ENCODE data around the gene MVK.

MVK gene

DNA sequence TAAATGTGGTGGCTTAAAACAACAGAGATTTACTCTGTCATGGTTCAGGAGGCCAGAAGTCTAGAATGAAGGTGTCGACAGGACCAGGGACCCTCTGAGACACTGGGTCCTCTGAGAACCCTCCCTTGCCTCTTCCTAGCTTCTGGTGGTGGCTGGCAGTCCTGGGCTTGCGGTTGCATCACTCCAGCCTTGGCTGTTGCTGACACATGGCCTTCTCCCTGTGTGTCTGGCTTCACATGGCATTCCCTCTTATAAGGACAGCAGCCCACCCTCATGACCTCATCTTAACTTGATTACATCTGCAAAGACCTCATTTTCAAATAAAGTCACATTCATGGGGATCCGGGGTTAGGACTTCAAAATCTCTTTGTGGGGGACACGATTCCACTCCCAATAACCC, 36.9 kb downstream of the MVK start:
- no peak for DNase-seq

DNA sequence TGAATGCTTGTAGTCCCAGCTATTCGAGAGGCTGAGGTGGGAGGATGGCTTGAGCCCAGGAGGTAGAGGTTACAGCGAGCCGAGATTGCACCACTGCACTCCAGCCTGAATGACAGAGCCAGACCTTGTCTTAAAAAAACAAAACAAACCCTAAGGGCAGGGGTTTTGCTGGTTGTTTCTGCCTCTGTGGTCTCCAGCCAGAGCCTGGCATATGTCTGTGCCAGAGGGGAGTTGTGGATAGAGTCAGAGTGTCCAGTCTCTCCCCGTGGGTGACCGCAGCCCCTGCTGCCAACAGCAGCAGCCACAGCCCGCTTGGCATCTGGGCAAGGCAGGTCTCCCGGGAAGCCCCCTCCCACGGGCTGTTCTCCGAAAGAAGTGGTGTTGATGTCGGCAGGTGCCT, 37.6 kb downstream of the MVK start:
- no peak for DNase-seq

DNA sequence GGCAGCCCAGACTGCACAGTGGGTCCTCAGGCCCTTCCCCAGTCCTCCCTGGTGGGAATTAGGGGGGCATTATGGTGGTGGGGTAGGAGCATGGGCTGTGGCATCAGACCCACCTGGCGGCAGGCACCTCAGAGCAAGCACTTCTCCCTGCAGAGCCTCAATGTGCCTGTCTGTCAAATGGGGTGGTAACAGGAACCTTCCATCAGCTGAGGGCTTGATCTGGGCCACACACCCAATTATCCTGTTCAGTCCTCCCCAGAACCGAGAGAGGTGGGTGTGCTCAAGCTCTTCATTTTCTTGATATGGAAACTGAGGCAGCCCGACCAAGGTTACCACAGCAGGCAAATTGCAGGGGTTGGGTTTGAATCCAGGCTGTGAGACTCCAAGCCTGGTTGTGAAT, 38.4 kb downstream of the MVK start:
- DNase-seq, result no peak

DNA sequence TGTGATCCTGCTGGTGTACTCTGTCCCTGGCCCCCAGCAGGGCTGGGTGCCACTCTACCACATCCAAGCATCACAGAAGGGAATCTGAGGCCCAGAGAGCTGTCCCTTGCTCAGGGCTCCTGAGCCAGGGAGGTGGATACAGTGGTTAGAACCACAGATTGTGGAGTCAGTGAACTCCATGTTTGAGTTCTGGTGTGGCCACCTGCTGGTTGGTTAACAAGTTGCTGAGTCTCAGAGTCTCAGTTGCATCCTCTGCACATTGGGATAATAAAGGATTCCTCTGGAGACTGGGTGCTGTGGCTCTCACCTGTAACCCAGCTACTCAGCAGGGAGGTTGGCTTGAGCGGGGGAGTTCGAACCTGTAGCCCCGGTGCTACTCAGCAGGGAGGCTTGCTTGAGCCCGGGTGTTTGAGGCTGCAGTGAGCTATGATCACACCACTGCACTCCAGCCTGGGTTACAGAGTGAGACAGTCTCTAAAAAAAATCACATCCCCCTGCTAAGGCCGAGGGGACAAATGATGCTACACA, 39.4 kb downstream of the MVK start:
- no peak for DNase-seq

DNA sequence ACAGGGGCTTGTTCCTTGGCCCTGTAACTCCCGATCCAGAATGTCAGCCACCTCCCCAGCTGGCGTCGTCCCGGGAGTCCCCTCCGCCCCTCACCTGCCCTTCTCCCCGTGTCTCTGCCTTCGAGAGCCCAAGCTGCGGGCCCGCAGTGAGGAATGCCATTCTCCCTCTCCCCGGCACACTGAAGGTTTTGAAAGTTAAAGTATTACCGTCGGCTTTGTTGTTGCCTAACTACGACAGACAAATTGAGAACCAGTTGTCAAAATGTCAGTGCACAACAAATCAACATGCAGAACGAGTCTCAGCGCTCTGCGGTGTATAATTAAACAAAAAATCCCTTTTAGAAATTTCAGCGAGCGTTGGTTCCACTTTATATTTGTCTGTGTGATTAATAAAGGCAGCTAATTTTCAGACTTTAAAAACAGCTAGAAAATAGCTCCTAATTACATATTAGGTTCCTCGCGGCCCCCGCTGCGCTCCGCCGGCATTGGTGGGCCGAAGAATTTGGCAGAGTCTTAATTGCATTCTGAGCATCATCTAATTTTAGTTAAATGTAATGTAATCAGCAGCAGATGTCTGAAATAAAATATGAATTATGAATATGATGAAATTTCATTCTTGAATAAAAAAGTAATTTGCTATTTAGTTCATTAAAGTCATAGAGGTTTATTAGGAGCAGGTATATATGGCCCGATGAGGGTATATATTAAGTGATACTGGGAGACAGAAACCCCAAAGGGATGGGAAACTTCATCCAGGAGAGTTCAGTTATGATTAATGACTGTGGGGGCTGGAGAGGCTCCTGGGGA, 40.3 kb downstream of the MVK start:
- DNase-seq, result no peak

DNA sequence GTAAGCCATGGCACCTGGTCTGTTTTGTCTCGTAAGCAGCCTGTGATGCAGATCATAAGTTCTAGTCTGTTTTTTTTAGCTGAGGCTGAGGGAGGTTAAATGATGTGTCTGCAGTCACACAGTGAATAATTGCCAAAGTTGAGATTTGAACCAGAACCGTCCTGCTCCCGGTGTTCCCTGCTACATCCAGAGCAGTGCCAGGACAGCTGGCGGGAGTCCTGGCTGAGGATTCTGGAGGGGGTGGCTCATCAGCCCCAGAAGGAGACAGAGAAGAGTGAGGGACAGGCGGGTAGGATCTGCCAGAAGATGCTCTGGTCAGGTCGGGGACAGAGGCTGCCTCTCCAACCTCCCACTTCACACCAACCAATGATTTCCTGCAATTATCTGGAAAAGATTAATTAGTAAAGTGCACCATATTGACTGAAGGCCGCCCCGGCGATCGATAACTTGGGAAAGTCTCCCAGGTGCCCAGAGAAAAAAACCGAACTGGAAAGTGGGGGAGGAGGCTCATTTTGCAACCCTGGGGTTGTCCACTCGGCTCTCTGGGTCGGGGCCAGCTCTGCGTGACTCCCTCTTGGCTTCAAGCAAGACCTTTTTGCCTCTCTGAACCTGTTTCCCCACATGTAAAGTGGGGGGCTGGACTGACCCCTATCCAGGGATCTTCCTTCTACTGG, 42.1 kb downstream of the MVK start:
- no peak for DNase-seq

DNA sequence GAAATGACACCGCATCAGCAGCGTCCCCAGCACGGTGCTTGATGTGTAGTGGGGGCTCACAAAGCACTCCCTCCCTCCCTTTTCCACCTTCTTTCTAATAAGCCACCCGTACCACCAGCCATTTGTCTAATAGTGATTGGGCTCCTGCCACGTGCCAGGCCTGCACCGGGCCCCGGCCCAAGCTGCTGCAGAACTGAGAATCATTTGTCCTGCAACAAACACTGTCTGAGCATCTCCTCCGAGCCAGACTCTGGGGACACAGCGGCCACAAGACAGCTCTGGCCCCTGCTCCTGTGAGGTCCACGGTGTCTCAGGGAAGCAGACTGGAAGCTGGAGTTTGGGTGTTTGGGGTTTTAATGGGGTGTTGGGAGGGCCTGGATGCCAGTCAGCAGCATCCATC, 43.9 kb downstream of the MVK start:
- no peak for DNase-seq

DNA sequence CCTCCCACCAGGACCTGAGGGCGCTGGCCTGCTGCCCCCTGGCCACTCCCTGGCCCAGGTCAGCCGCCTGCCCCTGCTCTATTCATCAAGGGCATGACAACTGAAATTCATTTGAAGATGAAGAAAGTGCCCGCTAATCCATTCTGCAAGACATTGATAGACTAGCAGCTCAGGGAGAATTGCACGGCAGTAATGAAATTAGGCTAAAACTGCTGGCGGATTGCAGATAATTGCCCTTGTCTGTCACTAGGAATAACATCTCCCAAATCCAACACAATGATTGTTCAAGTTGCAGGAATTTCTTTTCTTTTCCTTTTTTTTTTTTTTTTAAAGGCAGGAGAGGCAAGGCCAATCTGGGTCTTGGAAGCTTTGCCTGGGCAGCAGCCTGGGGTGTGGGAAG, 44.5 kb downstream of the MVK start:
- no peak for DNase-seq

DNA sequence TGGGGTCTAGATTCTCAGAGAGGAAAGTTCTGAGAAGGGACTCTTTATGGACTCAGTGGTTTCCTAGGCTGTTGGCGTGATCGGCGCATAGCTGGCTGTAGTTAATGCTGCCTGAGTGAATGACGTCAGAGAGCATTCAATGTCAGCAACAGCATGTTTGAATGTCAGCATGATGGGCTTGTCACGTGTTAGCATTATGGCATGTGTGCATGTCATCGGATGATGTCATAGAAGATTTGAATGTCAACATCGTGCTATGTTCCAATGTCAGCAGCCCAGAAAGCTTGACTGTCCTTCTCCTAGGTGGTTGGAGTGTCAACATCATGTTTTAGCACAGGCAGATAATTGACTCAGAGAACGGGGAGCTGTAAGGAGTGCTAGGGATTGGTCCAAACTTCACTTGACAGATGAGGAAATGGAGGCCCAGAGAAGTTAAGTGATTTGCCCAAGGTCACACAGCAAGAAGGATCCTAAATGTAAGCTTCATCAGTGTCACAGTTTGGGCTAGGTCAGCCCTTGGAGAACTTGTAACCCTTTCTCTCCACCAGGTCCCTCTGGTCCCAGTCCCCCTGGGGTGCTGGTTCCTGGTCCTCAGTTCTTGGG, 45.5 kb downstream of the MVK start:
- DNase-seq, result no peak

DNA sequence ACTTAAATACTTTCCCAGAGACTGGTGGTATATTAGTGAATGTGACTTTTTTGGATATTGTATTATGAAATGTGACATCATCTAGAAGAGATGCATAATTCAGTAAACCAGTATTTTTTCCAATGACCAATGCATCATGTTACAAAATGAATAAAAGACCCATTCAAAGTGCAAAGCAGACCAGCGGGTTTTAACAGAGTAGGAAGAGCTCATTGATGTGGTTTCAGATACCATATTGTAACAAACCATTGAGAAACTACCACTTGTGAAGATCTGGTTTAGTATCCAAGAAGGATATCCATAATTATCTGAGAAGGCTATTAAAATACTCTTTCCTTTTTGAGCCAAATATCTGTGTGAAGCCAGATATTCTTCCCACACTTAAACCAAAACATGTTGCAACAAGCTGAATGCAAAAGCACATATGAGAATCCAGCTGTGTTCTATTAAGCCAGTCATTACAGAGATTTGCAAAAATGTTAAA, 47.7 kb downstream of the MVK start:
- no peak for DNase-seq

DNA sequence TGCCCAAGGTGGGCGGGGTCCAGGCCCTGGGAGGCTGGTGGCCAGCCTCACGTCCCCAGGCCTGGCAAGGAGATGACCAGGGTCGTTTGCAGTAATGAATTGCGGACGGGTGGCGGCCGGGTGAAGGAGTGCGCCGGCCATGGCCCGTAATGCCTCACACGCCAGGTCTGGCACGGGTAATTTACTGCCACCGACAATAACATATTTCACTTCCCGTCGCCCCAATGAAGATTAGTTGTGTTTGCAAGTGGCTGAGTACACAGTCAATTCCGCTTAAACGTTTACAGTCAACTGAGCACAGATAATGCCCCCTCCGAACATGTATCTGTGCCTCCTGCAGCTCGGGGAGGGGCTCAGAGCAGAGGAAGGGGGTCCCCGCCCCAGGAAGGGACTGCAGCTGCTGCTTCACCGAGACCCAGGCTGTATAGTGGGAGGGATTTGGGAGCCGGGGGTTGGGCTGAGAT, 48.3 kb downstream of the MVK start:
- DNase-seq, result no peak

DNA sequence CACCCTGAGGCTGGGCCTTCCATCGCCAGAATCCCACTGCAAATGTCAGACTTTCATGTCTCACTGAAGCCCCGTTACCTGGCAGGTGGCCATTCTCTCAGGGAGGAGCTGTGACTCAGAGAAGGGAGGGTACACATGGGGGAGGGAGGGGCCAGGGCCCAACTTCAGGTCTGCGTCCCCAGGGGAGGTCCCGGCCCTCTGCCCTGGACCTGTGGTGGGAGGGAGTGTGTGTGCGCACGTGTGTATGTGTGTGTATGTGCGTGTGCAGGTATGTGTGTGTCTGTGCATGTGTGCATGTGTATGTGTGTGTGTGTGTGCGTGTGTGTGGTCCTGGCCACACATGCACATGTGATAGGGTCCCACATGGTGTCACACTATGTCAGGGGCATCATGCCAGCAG, 50.9 kb downstream of the MVK start:
- DNase-seq, result no peak

DNA sequence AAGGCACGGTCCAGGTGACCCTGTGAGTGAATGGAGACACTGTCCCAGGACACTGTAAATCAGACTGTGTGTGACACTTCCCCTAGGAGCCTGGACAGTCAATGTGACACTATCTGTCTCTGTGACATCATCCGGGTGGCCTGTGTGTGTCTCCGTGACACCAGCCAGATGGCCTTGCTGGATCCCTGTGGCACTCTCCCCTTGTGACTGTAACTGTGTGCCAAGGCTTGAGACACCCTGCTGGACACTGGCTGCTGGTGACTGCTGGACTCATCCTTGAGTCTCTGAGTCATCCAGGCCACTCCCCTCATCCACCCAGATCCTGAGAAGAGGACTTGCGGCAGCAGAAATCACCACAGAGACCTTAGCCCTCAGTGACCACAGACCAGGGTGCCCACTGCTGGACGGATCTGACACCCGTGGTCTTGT, 51.6 kb downstream of the MVK start:
- DNase-seq, result no peak

DNA sequence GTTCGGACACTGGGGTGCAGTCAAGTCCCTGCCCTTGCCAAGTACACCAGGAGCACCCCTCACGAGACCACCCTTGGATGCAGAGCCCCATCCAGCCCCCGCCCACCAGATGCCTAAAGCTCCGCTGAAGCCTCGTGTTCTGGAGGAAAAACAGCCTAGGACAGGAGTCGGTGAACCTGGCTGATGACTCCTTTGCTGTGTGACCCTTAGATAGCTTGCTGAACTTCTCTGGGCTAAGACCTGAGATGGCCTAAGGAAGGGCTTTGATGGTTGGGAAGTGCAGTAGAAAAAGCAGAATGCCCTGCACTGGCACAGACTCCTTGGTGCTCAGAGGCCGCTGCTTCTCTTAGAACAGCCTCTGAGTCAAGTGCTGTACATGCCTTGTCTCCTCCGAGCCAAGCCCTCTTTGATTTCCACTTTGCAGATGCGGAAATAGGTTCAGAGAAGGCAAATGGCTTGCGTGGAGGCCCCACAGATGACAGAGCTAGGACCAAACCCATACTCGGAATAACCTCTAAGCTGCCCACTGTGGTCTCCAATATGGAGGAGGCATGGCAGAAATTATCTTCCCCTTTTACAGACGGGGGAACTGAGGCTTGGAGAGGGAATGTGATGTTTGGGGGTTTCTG, 52.3 kb downstream of the MVK start:
- DNase-seq, result no peak

DNA sequence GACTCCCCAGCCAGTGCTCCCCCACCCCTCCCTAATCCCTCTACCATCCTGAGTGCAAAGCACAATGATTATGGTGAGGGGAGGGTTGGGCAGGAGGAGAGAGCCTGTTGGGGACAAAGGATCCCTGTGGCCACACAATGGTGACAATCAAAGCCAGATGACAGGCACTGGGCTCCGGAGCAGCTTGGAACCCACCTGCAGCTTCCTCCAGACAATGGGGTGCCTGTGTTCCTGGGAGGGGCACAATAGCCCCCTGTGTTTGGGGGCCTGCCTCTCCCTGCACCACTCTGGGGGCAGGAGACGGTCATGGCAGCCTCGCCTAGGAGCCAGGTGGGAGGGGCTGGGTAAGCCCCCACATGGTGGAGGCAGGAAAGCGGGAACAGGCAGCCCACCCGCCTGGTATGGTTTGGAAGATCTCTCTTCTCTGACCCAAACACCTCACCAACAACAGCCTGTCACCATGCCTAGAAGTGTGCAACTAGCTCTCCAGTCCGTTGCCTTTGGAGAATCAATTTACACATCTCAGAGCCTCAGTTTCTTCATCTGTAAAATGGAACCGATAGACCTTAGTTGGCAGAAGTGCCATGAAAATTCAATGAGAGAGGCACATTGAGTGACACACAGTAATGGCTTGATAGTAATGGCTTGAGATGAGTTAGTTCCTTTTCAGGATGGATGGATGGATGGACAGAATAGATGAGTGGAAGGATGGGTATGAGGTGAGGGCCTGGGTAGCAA, 53.0 kb downstream of the MVK start:
- DNase-seq, result no peak

DNA sequence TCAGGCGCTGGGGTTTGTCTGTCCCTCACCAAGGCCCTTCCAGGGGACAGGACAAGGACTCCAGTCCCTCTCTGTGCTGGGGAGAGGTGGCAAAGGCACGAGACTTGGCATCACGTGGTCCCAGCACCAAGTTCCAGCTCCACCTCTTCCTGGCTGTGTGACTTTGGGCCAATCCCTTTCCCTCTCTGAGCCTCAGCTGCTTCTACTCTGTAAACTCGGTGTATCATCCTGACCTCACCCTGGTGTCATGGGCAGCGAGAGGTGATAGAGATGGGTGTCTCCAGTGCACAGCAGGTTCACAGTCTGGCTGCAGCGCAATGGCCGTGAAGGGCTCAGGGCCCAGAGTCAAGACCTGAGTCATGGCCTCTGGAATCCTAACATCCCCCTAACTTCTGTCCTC, 54.0 kb downstream of the MVK start:
- DNase-seq, result no peak

DNA sequence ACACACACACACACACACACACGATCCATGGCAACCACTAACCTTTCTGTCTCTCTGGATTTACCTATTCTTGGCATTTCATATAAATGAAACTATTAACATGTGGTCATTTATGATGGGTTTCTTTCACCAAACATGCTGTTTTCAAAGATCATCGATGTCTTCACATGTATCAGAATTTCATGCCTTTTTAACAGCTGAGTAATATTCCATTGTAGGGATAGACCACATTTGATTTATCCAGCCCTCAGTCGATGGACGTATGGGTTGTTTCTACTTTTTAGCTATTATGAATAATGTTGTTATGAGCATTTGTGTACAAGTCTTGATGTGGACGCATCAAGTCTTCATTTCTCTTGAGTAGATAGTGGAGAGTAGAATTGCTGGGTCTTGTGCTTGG, 56.5 kb downstream of the MVK start:
- no peak for DNase-seq

DNA sequence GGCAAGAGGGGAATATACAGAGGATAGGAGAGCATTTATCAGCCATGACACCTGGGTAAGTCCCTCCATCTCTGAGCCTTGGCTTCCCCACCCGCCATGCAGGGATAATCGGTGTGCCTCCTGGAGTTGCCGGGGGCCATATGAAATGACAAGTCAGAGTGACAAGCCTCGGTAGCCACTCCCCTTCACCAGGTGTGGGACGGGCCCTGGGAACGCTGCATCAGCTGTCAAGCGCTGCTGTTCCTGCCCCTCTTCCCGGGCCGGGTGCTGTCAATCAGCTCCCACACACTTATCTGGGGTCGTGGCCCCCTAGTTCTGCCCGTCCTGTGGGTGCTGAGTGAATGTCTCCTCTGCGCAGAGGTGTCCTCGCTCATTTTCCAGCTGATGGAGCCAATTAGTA, 57.2 kb downstream of the MVK start:
- no peak for DNase-seq

DNA sequence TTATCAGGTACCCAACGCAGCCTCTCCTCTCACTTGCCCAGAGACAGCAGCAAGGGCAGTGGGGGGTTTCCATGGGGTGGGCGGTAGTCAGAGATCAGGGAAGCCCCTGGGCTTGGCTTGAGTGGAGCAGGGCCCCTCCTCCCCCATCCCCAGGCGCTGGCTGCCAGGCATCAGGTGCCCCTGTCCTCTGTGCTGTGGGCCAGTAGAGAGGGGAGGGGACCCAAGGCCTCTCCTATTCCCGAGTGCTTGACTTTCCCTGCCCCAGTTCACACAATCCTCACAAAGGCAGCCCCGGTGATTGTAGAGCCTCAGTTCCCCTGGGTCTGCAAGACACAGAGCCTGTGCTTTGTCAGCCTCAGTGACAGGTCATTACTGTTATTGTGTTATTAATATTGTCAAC, 57.7 kb downstream of the MVK start:
- no peak for DNase-seq

DNA sequence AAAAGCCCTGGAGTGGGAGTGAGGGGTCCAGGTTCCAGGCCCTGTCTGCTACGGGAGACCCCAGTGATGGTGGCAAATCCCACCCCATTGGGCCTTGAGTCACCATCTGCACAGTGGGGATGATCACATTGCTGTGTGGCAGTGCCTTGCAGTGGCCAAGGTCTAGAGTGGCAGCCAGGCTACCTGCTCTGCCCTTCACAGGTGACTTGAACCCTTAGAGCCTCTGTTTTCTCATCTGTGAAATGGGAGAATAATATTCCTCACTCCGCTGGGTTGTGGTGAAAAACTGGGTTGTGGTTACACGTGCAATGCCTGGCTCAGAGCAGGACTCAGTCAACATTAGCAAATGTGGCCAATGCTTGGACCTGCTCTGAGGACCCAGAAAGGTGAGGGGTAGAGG, 58.2 kb downstream of the MVK start:
- DNase-seq, result no peak

DNA sequence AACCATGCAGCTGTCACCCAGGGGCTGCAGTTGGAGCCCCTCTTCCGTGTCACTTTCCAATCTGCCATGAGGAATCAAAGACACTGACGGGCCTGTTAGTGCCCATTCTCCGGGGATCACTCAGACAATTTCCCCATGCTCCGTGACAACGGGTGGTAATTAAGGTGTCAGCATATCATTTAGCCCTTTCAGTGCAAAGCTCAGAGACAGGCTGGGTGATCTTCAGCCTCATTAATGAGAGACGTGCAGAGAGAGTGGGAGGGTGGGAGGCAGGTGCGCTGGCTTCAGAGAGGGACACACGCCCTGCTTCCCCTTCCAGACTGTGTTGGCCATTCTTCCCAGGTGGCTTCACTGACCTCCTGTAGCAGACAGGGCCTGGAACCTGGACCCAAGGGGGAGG, 58.7 kb downstream of the MVK start:
- no peak for DNase-seq

DNA sequence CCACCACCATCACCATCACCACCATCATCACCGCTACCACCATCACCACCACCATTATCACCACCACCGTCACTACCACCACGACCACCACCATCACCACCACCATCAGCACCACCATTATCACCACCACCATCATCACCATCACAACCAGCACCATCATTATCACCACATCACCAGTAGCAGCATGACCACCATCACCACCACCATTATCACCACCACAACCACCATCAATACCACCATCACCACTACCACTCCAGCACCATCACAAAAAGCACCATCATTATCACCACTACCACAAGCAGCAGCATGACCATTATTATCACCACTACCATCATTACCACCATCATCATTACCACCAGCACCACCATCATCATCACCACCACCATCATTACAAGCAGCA, 62.1 kb downstream of the MVK start:
- DNase-seq, result no peak

DNA sequence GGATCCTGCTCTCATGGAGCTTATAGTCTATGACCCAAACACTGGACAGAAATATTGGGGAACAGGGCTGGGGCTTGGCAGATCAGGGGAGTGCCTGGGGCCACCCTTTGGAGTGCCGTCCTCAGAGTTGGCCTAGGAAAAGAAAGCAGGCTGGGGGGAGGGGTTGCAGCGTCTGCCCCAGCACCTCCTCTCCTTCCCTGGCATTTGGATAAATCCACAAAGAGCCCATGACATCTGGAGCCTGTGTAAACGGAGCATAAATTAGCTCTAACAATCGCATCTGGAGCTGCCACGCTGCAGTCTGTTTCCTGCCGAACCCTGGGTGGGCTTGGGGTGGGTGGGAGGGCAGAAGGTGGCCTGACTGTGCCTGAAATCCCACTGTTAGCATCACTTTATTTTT, 63.8 kb downstream of the MVK start:
- no peak for DNase-seq

Measured in activated effector memory CD4-positive, alpha-beta T cell treated with anti-CD3 and anti-CD28 coated beads, Interleukin-2, amount 50 U/mL, for 16 hours (primary cell).